ENCODE results near the gene NECAP2.
A peak's percentile ranks its signal among the peaks of the same experiment; 100 is the strongest.
"Not testable (repeated sequence)": the region's sequence is repeated elsewhere in the genome, so short reads cannot be mapped to it uniquely, and the experiment has no call there.

NECAP2 gene

DNA sequence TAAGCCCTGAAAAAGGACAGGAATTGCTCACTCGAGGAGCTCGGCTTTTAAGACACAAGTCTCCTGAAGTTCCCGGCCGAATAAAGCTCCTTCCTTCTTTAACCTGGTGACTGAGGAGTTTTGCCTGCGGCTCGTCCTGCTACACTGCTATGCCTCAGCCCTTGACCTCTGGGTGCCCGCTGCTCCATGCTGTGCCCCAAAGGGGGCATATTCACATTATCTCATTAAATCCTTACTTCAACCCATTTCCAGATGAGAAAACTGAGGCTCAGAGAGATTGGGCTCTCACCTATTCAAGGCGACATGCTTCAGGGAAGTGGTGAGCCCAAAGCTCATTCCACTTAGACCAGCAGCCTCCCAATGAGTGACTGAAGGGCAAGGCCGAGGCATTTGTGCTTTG lies 53.2 kb downstream of the NECAP2 start:
- H3K27ac Mint-ChIP-seq, H3K4me3 Mint-ChIP-seq, H3K9me3 Mint-ChIP-seq, H3K4me1 Mint-ChIP-seq, H3K36me3 Mint-ChIP-seq, H3K27me3 Mint-ChIP-seq: not testable (repeated sequence)

DNA sequence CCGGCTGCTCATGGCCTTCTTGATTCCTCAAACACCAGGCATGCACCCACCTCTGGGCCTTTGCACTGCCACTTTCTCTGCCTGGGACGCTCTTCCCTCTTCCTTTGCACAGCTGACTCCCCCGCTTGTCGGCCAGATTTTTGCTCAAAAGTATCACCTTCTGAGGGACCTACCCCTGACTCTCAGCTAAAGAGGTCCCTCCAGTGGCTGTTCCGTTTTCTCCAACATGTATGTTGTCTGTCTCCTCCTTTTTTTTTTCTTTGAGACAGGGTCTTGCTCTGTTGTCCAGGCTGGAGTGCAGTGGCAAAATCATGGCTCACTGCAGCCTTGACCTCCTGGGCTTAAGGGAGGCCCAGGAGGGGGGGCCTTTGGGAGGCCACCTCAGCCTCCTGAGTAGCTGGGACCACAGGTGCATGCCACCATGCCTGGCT lies 57.0 kb downstream of the NECAP2 start:
- not testable (repeated sequence) for H3K9me3 Mint-ChIP-seq, H3K36me3 Mint-ChIP-seq, H3K27me3 Mint-ChIP-seq, H3K27ac Mint-ChIP-seq
- peaks cover 15% of the 10 kb centered on the region for H3K4me1 Mint-ChIP-seq
- H3K4me3 Mint-ChIP-seq = peak overlapping the region; percentile 75

DNA sequence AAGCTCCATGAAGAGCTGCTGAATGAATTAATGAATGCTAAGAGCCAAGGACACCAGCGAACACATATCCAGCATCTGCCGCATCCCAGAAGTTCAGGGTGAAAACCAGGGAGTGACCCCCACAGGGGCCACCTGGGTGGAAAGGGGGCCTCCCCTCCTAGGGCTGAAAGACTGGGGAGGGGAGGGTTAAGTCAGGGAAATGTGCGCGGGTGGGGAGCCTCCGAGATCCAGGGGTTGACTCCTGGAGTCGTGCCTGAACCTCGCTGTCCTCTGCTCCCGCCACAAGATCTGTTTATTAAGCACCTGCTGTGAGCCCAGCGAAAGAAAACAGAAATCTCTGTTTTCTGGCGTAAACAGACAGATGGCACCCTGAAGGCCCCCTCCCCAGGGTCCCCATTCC lies 57.5 kb downstream of the NECAP2 start:
- H3K36me3 Mint-ChIP-seq, H3K27ac Mint-ChIP-seq, H3K27me3 Mint-ChIP-seq, H3K9me3 Mint-ChIP-seq: not testable (repeated sequence)
- H3K4me1 Mint-ChIP-seq = peaks cover 15% of the 10 kb centered on the region
- peak overlapping the region; percentile 75 for H3K4me3 Mint-ChIP-seq

DNA sequence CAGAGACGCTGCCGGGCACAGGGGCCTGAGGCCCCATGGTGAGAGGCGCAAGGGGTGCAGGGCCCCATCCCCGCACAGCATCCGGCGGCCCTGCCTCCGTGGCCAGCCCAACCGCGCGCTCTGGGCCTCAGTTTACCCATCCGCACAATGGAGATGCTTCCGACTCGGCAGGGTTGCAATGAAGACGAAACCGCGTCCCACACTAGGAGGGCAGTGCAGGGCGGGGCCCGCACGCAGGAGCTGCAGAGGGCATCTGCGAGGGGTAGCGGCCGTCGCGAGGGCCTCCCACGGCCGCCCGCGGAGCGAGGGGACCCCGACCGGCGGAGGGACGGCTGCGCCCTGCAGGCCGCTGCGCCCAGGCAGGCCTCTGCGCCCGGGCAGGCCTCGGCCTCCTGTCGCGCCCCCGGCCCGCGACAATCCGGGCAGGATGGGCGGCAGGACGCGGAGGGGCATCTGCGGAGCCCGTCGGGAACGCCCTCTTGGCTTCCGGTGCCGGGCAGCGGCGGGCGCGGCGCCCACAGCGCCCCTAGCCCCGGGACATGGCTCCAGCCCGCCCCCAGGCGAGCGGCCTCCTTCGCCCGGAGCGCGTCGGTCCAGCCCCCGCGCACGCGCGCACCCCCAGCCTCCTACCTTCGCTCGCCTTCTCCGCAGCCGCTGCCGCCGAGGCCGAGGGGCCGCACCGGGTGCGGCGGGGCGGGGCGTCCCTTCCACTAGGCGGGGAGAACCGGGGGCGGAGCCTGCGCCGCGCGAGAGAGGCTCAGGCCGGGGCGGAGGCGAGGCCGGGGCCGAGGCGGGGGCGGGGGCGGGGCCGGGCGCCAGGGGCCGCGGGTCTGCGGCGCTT lies 58.3 kb downstream of the NECAP2 start:
- H3K4me3 Mint-ChIP-seq = peak overlapping the region; percentile 75
- H3K36me3 Mint-ChIP-seq = no peaks in the 10 kb centered on the region
- peaks cover 15% of the 10 kb centered on the region for H3K4me1 Mint-ChIP-seq
- H3K27me3 Mint-ChIP-seq = no peaks in the 10 kb centered on the region
- H3K27ac Mint-ChIP-seq = no peak overlapping the region
- H3K9me3 Mint-ChIP-seq = no peaks in the 10 kb centered on the region

DNA sequence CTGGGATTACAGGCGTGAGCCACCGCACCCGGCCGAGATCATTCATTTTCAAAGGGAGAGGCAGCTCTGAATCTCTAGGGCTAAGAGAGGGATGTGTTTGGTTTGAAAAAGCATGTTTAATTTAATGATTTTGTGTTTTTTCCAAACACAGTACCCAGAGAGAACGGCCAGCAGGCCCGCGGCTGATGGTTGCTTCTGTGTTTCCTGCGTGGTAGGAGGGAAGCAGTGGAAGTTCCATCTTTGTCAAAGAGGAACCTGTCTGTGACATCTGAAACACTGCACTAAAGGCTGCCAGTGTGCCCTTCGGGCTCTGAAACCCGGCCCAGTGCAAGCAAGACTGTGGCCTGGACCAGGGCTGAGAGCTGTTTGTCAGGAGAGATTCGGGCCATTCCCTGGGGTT lies 59.9 kb downstream of the NECAP2 start:
- H3K4me1 Mint-ChIP-seq = peaks cover 15% of the 10 kb centered on the region
- H3K27me3 Mint-ChIP-seq, H3K27ac Mint-ChIP-seq, H3K36me3 Mint-ChIP-seq, H3K9me3 Mint-ChIP-seq: not testable (repeated sequence)
- H3K4me3 Mint-ChIP-seq = peak overlapping the region; percentile 89

DNA sequence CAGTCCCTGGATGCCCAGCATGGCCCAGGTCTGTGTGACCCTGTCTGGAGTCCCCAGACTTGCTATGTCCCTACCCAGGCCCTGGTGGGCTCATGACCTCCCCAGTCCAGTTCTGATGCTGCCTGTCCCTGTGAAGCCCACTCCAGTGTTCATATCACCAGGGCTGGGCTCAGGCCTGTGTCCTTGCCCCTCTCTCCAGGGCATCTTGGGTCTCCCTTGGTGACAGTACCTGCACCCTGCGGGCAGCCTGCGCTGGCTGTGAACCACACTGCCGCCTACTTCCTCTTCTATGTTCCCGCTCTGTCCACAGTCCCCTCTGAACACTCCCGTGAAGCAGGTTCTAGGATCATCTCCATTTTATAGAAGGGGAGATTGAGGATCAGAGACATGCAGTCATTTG lies 60.5 kb downstream of the NECAP2 start:
- not testable (repeated sequence) for H3K27me3 Mint-ChIP-seq, H3K36me3 Mint-ChIP-seq, H3K27ac Mint-ChIP-seq, H3K4me3 Mint-ChIP-seq, H3K9me3 Mint-ChIP-seq
- peaks cover 15% of the 10 kb centered on the region for H3K4me1 Mint-ChIP-seq

DNA sequence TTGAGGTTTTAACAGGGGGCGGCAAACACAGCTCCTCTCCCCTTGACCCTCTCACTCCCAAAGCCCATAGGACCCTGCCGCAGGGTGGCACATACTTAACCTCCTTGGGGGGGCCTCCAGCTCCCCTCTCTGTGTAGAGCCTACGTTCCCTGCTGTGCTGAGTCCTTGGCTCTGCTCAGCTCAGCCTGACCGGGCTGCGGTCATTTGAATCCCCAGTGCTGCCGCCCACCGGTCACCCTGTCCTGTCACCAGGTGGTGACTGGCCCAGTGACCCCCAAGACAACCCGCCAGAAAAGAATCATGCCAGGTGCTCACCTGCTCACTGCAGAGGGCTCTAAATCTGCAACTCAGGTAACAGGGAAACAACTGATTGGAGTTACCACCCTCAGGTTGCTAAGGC lies 60.9 kb downstream of the NECAP2 start:
- peaks cover 15% of the 10 kb centered on the region for H3K4me1 Mint-ChIP-seq
- H3K36me3 Mint-ChIP-seq, H3K27ac Mint-ChIP-seq, H3K27me3 Mint-ChIP-seq, H3K9me3 Mint-ChIP-seq, H3K4me3 Mint-ChIP-seq: not testable (repeated sequence)

DNA sequence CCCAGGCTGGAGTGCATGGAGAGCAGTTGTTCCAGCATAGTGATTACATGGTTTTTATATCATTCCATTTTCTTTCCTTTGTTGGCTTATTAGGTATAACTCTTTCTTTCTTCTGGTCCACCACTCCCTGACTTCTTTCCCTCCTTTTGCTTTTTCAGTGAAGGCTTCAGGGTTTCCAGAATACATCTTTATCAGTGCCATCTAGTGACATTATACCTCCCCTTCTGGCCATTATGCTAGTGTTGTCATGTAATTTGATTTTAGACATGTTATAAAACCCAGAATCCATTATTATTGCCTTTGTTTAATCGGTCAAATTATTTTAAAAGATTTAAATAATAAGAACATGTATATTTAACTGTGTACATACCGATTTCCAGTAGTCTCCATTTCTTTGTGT lies 63.0 kb downstream of the NECAP2 start:
- Mint-ChIP-seq H3K27me3 (no peaks in the 10 kb centered on the region), H3K27ac (no peak overlapping the region), H3K36me3 (peaks cover 1% of the 10 kb centered on the region), H3K4me1 (peaks cover 8% of the 10 kb centered on the region), H3K9me3 (no peaks in the 10 kb centered on the region), H3K4me3 (no peak overlapping the region)

DNA sequence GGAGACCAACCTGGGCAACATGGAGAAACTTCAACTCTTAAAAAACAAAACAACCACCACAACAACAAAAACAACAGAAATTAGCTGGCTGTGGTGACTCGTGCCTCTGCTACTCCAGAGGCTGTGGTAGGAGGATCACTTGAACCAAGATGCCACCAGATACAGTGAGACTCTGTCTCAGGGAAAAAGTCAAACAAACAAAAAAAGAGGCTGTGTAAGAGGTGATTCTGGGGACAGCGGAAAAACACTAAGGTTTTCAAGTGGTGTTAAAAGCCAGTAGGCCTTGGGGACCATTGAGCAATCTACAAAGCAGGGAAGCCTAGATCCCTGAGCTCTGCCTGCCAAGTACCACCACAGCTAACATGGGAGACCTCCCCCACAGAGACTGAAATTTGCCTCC lies 65.3 kb downstream of the NECAP2 start:
- H3K36me3 Mint-ChIP-seq, H3K4me3 Mint-ChIP-seq, H3K9me3 Mint-ChIP-seq, H3K4me1 Mint-ChIP-seq, H3K27ac Mint-ChIP-seq, H3K27me3 Mint-ChIP-seq: not testable (repeated sequence)

DNA sequence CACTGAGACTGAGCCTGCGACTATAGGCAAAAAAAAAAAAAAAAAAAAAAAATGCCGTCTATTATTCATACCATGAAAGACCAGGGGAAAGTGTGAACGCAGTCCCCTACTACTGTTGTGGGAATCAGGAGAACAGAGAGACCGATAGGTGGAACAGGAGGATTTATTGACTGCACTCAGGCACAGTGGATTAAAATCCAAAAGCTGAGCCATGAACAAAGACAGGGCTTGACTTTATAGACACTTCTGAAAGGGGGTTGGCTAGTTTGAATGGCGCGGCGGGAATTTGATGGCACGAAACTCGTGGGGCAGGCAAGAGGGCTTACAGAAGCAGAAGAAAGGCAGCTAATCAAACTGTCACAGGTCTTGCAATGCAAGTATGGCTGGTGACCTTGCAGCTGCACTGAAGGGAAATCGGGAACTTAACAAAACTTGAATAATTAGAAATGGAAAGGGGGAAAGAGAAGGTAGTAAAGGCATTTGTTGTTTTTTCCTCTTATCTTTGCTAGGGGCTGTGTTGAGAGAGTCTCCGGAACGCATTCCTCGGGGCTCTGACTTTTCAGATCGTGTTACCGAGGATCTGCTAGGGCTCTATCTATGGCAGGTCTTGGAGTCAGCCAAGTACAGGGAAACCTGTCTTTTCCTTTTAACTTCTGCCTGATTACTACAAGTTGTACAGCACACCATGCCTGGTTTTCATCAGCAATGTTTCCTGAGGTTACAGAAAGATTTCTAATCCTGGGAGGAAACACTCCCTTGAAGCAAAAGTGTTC lies 66.0 kb downstream of the NECAP2 start:
- not testable (repeated sequence) for H3K4me3 Mint-ChIP-seq, H3K27ac Mint-ChIP-seq, H3K36me3 Mint-ChIP-seq, H3K27me3 Mint-ChIP-seq, H3K4me1 Mint-ChIP-seq, H3K9me3 Mint-ChIP-seq

DNA sequence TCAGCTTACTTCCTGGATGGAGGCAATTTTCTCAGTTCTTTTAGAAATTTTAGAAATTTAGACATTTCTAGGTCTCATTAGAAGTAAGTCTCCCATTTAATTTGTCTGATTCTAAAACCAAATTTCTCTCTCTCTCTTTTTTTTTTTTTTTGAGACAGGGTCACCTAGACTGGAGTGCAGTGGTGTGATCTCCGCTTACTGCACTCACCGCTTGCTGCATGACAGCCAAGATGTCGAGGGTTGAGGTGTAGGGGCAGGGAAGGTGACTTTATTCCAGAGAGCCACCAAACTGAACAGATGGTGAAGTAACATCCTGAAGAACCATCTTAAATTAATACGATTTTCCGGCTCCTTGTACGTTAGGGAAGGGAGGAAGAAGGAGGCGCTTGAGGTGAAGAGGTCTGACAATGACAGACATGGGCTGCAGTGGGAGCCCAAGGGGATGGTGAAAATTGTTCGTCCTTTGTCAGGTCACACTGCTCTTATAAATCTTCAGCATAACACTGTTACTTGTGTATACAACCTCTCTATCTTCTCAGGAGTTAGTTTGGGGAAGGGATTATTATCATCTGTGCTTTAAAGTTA lies 68.4 kb downstream of the NECAP2 start:
- not testable (repeated sequence) for H3K4me1 Mint-ChIP-seq, H3K27me3 Mint-ChIP-seq, H3K36me3 Mint-ChIP-seq, H3K27ac Mint-ChIP-seq, H3K9me3 Mint-ChIP-seq, H3K4me3 Mint-ChIP-seq
